Natural killer cell treated with Interleukin-12 subunit alpha and Interleukin-12 subunit beta and Interleukin-15 and Interleukin-18, amount 100 ng/mL, for 72 hours (primary cell): ENCODE results near the gene MBD3L3. TPM values are rescaled to one million over a fixed set of nuclear protein-coding genes. Genes with fewer than 3 reads are reported as not detected.
A peak's percentile ranks its signal among the peaks of the same experiment; 100 is the strongest.
"Not testable (repeated sequence)": the region's sequence is repeated elsewhere in the genome, so short reads cannot be mapped to it uniquely, and the experiment has no call there.

Experiments
- ATAC-seq, 2 donors: fragments of 150-1000 bp; cut with Tn5 transposase in 1 of 2; sonication (Bioruptor Pico), chemical (Tn5 transposase) in 1 of 2; 2 replicates each; pipeline ENCODE4 v1.10.0; 2021
- DNase-seq: peaks from one replicate; pipeline ENCODE4 v3.0.0; 2022; ENCODE audit warnings: low spot score
- H3K27ac Mint-ChIP-seq, 2 donors: 1 replicate in 1 of 2; 2 replicates in 1 of 2; pipeline ENCODE4 v1.8.0; 2022; ENCODE audit warnings: mixed read lengths in 2 of 2, mild to moderate bottlenecking in 1 of 2, moderate library complexity in 1 of 2
- H3K27me3 Mint-ChIP-seq, 2 donors: 1 replicate in 1 of 2; 2 replicates in 1 of 2; pipeline ENCODE4 v1.8.0; 2022; ENCODE audit warnings: mixed read lengths in 2 of 2
- H3K36me3 Mint-ChIP-seq: one replicate; pipeline ENCODE4 v1.8.0; 2022; ENCODE audit warnings: mixed read lengths
- H3K4me1 Mint-ChIP-seq, 2 donors: 1 replicate in 1 of 2; 2 replicates in 1 of 2; pipeline ENCODE4 v1.8.0; 2022; ENCODE audit warnings: low read depth in 2 of 2, mixed read lengths in 2 of 2, mild to moderate bottlenecking in 1 of 2
- H3K4me3 Mint-ChIP-seq: one replicate; pipeline ENCODE4 v1.8.0; 2022; ENCODE audit warnings: mixed read lengths
- H3K9me3 Mint-ChIP-seq: 2 replicates; pipeline ENCODE4 v1.8.0; 2022; ENCODE audit warnings: mixed read lengths
- total RNA-seq, 2 donors: library from RNA; stranded (reverse); gene quantifications; one replicate each; pipeline ENCODE4 v1.2.3, GENCODE V29; 2022

Gene MBD3L3
- total RNA-seq, 2 donors from 2014 or later: not detected

- H3K4me1 Mint-ChIP-seq: peaks cover 12 to 13% of the 10 kb centered on the region in 2 donors
- peak overlapping the region; percentile 19 for H3K4me3 Mint-ChIP-seq
- DNase-seq (no peak), ATAC-seq (no peak)
- H3K27ac Mint-ChIP-seq: no peak overlapping the region
- peaks cover 35% of the 10 kb centered on the region for H3K36me3 Mint-ChIP-seq
- no peaks in the 10 kb centered on the region for H3K27me3 Mint-ChIP-seq
- no peaks in the 10 kb centered on the region for H3K9me3 Mint-ChIP-seq
Observed at GRCh38 chr19:7072541-7072940, 14.1 kb upstream of the MBD3L3 start.

GRCh38 chr19:7069904-7070226, 11.4 kb upstream of the MBD3L3 start:
- Mint-ChIP-seq H3K27me3 (no peaks in the 10 kb centered on the region), H3K4me3 (peak overlapping the region; percentile 91), H3K36me3 (peaks cover 15% of the 10 kb centered on the region), H3K4me1 (peaks cover 12 to 13% of the 10 kb centered on the region in 2 donors), H3K27ac (peak overlapping the region; percentile 93 to 97), H3K9me3 (no peaks in the 10 kb centered on the region)
- ATAC-seq (peak in 1 of 2 donors; percentile 25), DNase-seq (no peak)

GRCh38 chr19:7069042-7069903, 10.8 kb upstream of the MBD3L3 start, which contains the start of gene ZNF557:
Gene ZNF557 (plus strand): TSS chr19:7069703. CDS start chr19:7075075, 5,372 bp downstream.
- ATAC-seq: peak; percentile 99 to 100
- no peaks in the 10 kb centered on the region for H3K9me3 Mint-ChIP-seq
- H3K27ac Mint-ChIP-seq: peak within 1 kb of the TSS; percentile 93 to 97
- H3K4me1 Mint-ChIP-seq: peaks cover 11 to 12% of the 10 kb centered on the region in 2 donors
- peak within 1 kb of the TSS; percentile 91 for H3K4me3 Mint-ChIP-seq
- DNase-seq: peak; percentile 99
- no peaks in the 10 kb centered on the region for H3K27me3 Mint-ChIP-seq
- peaks cover 11% of the 10 kb centered on the region for H3K36me3 Mint-ChIP-seq

- ATAC-seq (no peak), DNase-seq (no peak)
- Mint-ChIP-seq H3K27me3 (no peaks in the 10 kb centered on the region), H3K4me3 (peak overlapping the region; percentile 91), H3K9me3 (no peaks in the 10 kb centered on the region), H3K4me1 (peaks cover 10 to 12% of the 10 kb centered on the region in 2 donors), H3K27ac (peak overlapping the region; percentile 93 to 97), H3K36me3 (peaks cover 7% of the 10 kb centered on the region)
Observed at GRCh38 chr19:7068599-7068998, 10.1 kb upstream of the MBD3L3 start.

- no peak overlapping the region for H3K27ac Mint-ChIP-seq
- H3K36me3 Mint-ChIP-seq: peaks cover 6% of the 10 kb centered on the region
- H3K4me3 Mint-ChIP-seq: no peak overlapping the region
- H3K9me3 Mint-ChIP-seq: no peaks in the 10 kb centered on the region
- no peak for ATAC-seq
- H3K4me1 Mint-ChIP-seq: peaks cover 9 to 12% of the 10 kb centered on the region in 2 donors
- DNase-seq: no peak
- H3K27me3 Mint-ChIP-seq: no peaks in the 10 kb centered on the region
Observed at GRCh38 chr19:7067716-7068115, 9.2 kb upstream of the MBD3L3 start.

GRCh38 chr19:7067122-7067521, 8.6 kb upstream of the MBD3L3 start:
- ATAC-seq, H3K36me3 Mint-ChIP-seq, H3K27ac Mint-ChIP-seq, H3K4me1 Mint-ChIP-seq, H3K4me3 Mint-ChIP-seq, H3K27me3 Mint-ChIP-seq, DNase-seq, H3K9me3 Mint-ChIP-seq: not testable (repeated sequence)

- Mint-ChIP-seq H3K27ac (no peak overlapping the region), H3K27me3 (no peaks in the 10 kb centered on the region), H3K4me1 (peaks cover 2 to 3% of the 10 kb centered on the region in 2 donors), H3K9me3 (no peaks in the 10 kb centered on the region), H3K36me3 (no peaks in the 10 kb centered on the region), H3K4me3 (no peak overlapping the region)
- DNase-seq (no peak), ATAC-seq (peak in 1 of 2 donors; percentile 64)
Observed at GRCh38 chr19:7063764-7064418, 5.4 kb upstream of the MBD3L3 start.

- Mint-ChIP-seq H3K9me3 (no peaks in the 10 kb centered on the region), H3K36me3 (no peaks in the 10 kb centered on the region), H3K27ac (no peak overlapping the region), H3K27me3 (no peaks in the 10 kb centered on the region), H3K4me1 (no peaks in the 10 kb centered on the region), H3K4me3 (no peak overlapping the region)
- DNase-seq (no peak), ATAC-seq (peak in 1 of 2 donors; percentile 32)
Observed at GRCh38 chr19:7063339-7063738, 4.9 kb upstream of the MBD3L3 start.

GRCh38 chr19:7059977-7060376, 1.5 kb upstream of the MBD3L3 start:
- H3K27ac Mint-ChIP-seq, H3K36me3 Mint-ChIP-seq, H3K9me3 Mint-ChIP-seq, ATAC-seq, H3K4me1 Mint-ChIP-seq, H3K4me3 Mint-ChIP-seq, DNase-seq, H3K27me3 Mint-ChIP-seq: not testable (repeated sequence)

- not testable (repeated sequence) for H3K4me3 Mint-ChIP-seq, H3K9me3 Mint-ChIP-seq, H3K4me1 Mint-ChIP-seq, H3K36me3 Mint-ChIP-seq, ATAC-seq, H3K27me3 Mint-ChIP-seq, H3K27ac Mint-ChIP-seq, DNase-seq
Observed at GRCh38 chr19:7056371-7056770, 2.1 kb downstream of the MBD3L3 start.

GRCh38 chr19:7055679-7056078, 2.8 kb downstream of the MBD3L3 start:
- DNase-seq, H3K27me3 Mint-ChIP-seq, H3K4me1 Mint-ChIP-seq, H3K27ac Mint-ChIP-seq, H3K9me3 Mint-ChIP-seq, H3K4me3 Mint-ChIP-seq, H3K36me3 Mint-ChIP-seq, ATAC-seq: not testable (repeated sequence)

- DNase-seq, H3K36me3 Mint-ChIP-seq, ATAC-seq, H3K27ac Mint-ChIP-seq, H3K9me3 Mint-ChIP-seq, H3K27me3 Mint-ChIP-seq, H3K4me3 Mint-ChIP-seq, H3K4me1 Mint-ChIP-seq: not testable (repeated sequence)
Observed at GRCh38 chr19:7054635-7055368, 3.7 kb downstream of the MBD3L3 start.

GRCh38 chr19:7052896-7053295, 5.6 kb downstream of the MBD3L3 start:
- H3K4me1 Mint-ChIP-seq: not testable (repeated sequence)

GRCh38 chr19:7051421-7051820, 7.1 kb downstream of the MBD3L3 start:
- not testable (repeated sequence) for H3K36me3 Mint-ChIP-seq, ATAC-seq

More at GRCh38 chr19:7052896-7053295, 5.6 kb downstream of the MBD3L3 start:
- H3K27me3 Mint-ChIP-seq, H3K4me3 Mint-ChIP-seq, DNase-seq, H3K36me3 Mint-ChIP-seq, H3K27ac Mint-ChIP-seq, H3K9me3 Mint-ChIP-seq, ATAC-seq: not testable (repeated sequence)

More at GRCh38 chr19:7051421-7051820, 7.1 kb downstream of the MBD3L3 start:
- not testable (repeated sequence) for DNase-seq, H3K27me3 Mint-ChIP-seq, H3K4me1 Mint-ChIP-seq, H3K9me3 Mint-ChIP-seq, H3K27ac Mint-ChIP-seq, H3K4me3 Mint-ChIP-seq
